CD4-positive, alpha-beta memory T cell (primary cell): ENCODE measurements around the gene PSD2. TPM values are rescaled to one million over a fixed set of nuclear protein-coding genes. Genes with fewer than 3 reads are reported as not detected.

Experiments used
- CTCF ChIA-PET: fragments of 350-600 bp; sonication (Branson Sonifier 250); formaldehyde crosslinking; loops from one replicate; lab custom pipeline; 2021; ENCODE audit warnings: inconsistent platforms; ENCODE audit not compliant: partially characterized antibody; lab: Charles Lee
- POLR2A ChIA-PET: fragments of 350-600 bp; sonication (Branson Sonifier 250); formaldehyde crosslinking; loops from one replicate; lab custom pipeline; 2021; ENCODE audit not compliant: partially characterized antibody; lab: Charles Lee
- DNase-seq, 5 donors: peaks; one replicate each; pipeline versions ENCODE4 v3.0.0 to v3.0.0-alpha.2; 2020 to 2022; ENCODE audit warnings: mixed read lengths in 1 of 5
- H3K27ac ChIP-seq: one replicate; pipeline ENCODE4 v1.7.0; 2013; ENCODE audit warnings: low read depth, low read length
- H3K27me3 ChIP-seq: 2 replicates; pipeline ENCODE4 v1.7.0; 2013; ENCODE audit warnings: mild to moderate bottlenecking, low read length, moderate library complexity; ENCODE audit not compliant: insufficient read depth
- H3K36me3 ChIP-seq: 2 replicates; pipeline ENCODE4 v1.7.0; 2013; ENCODE audit warnings: mild to moderate bottlenecking, low read length, moderate library complexity; ENCODE audit not compliant: insufficient read depth
- H3K4me1 ChIP-seq: 2 replicates; pipeline ENCODE4 v1.7.0; 2013; ENCODE audit warnings: mild to moderate bottlenecking, low read length, moderate library complexity; ENCODE audit not compliant: insufficient read depth
- H3K4me3 ChIP-seq, 2 donors: one replicate each; pipeline ENCODE4 v1.7.0; 2013; ENCODE audit warnings: low read length in 2 of 2, mild to moderate bottlenecking in 1 of 2
- H3K9me3 ChIP-seq, 2 donors: one replicate each; pipeline ENCODE4 v1.7.0; 2013; ENCODE audit warnings: low read length in 2 of 2, control low read depth in 1 of 2; ENCODE audit not compliant: control insufficient read depth in 1 of 2
- H3K27ac Mint-ChIP-seq, 7 donors: one replicate each; pipeline ENCODE4 v1.8.0; 2020 to 2021; ENCODE audit warnings: mixed read lengths in 7 of 7, mild to moderate bottlenecking in 6 of 7, inconsistent platforms in 3 of 7, moderate library complexity in 3 of 7
- H3K27me3 Mint-ChIP-seq, 2 donors: one replicate each; pipeline ENCODE4 v1.8.0; 2020 to 2021; ENCODE audit warnings: mixed read lengths in 2 of 2
- H3K36me3 Mint-ChIP-seq, 2 donors: one replicate each; pipeline ENCODE4 v1.8.0; 2020 to 2021; ENCODE audit warnings: mixed read lengths in 2 of 2, inconsistent platforms in 1 of 2, mild to moderate bottlenecking in 1 of 2
- H3K4me1 Mint-ChIP-seq, 4 donors: one replicate each; pipeline ENCODE4 v1.8.0; 2020 to 2021; ENCODE audit warnings: mixed read lengths in 4 of 4, mild to moderate bottlenecking in 1 of 4
- H3K4me3 Mint-ChIP-seq, 8 donors: one replicate each; pipeline ENCODE4 v1.8.0; 2020 to 2021; ENCODE audit warnings: mixed read lengths in 8 of 8, mild to moderate bottlenecking in 7 of 8, moderate library complexity in 6 of 8, inconsistent platforms in 3 of 8
- H3K9me3 Mint-ChIP-seq, 8 donors: one replicate each; pipeline ENCODE4 v1.8.0; 2020 to 2021; ENCODE audit warnings: mixed read lengths in 8 of 8, mild to moderate bottlenecking in 5 of 8, inconsistent platforms in 3 of 8, moderate library complexity in 1 of 8
- intact Hi-C: fragments of 100-400 bp; cut with micrococcal nuclease; formaldehyde crosslinking; loops from one replicate; pipeline ENCODE4 v1.15.1; 2023
- polyA plus RNA-seq, 2 donors: library from polyadenylated mRNA; unstranded; fragments of 300-500 nt; fragmentation: Illumina TruSeq; gene quantifications; one replicate each; pipeline ENCODE4 v1.2.3, GENCODE V29; 2021
- total RNA-seq, 2 experiments: library from RNA; stranded (reverse); gene quantifications; one replicate each; pipeline ENCODE4 v1.2.3, GENCODE V29; 2021

PSD2 gene
- total and polyA plus RNA-seq, 4 experiments from 2014 or later = not detected

GRCh38 chr5:139797856-139798510, 2.4 kb downstream of the PSD2 start:
- Mint-ChIP-seq H3K9me3 (no peaks in the 10 kb centered on the region), H3K36me3 (no peaks in the 10 kb centered on the region), H3K4me3 (peak overlapping the region in 1 of 8 donors; percentile 47), H3K27ac (no peak overlapping the region), H3K4me1 (peaks cover 3 to 17% (median 9%) of the 10 kb centered on the region in 4 donors), H3K27me3 (peaks cover 49 to 65% of the 10 kb centered on the region in 2 donors)
- CTCF ChIA-PET = interaction anchor here (1.0 to 5.4 kb wide), 5 partner anchors 11 to 171 kb away, joined by 3 to 46 read pairs (median 7); no protein-coding TSS in a partner anchor
- intact Hi-C loops = no loop called here
- H3K27ac ChIP-seq = no peak overlapping the region
- H3K36me3 ChIP-seq = no peaks in the 10 kb centered on the region
- H3K27me3 ChIP-seq = peaks cover 38% of the 10 kb centered on the region
- POLR2A ChIA-PET = no interaction called here
- DNase-seq = no peak
- H3K4me1 ChIP-seq = peaks cover 7% of the 10 kb centered on the region
- no peaks in the 10 kb centered on the region for H3K9me3 ChIP-seq
- no peak overlapping the region for H3K4me3 ChIP-seq

- Mint-ChIP-seq H3K9me3 (no peaks in the 10 kb centered on the region), H3K36me3 (no peaks in the 10 kb centered on the region), H3K4me3 (no peak overlapping the region), H3K27me3 (peaks cover 50 to 65% of the 10 kb centered on the region in 2 donors), H3K27ac (no peak overlapping the region), H3K4me1 (peaks cover 3 to 17% (median 9%) of the 10 kb centered on the region in 4 donors)
- H3K4me1 ChIP-seq = peaks cover 7% of the 10 kb centered on the region
- H3K27ac ChIP-seq = no peak overlapping the region
- POLR2A ChIA-PET = interaction anchor here (0.6 kb wide), 1 partner anchor 472 kb away, joined by 3 read pairs; no protein-coding TSS in a partner anchor
- peaks cover 32% of the 10 kb centered on the region for H3K27me3 ChIP-seq
- intact Hi-C loops = no loop called here
- no peaks in the 10 kb centered on the region for H3K36me3 ChIP-seq
- no peak for DNase-seq
- no peak overlapping the region for H3K4me3 ChIP-seq
- H3K9me3 ChIP-seq = no peaks in the 10 kb centered on the region
- CTCF ChIA-PET = interaction anchor here (1.5 to 5.4 kb wide), 4 partner anchors 11 to 170 kb away, joined by 5 to 46 read pairs (median 8); no protein-coding TSS in a partner anchor
Observed at GRCh38 chr5:139798883-139799282, 3.3 kb downstream of the PSD2 start.

GRCh38 chr5:139799359-139799758, 3.8 kb downstream of the PSD2 start:
- Mint-ChIP-seq H3K9me3 (no peaks in the 10 kb centered on the region), H3K27me3 (peaks cover 49 to 60% of the 10 kb centered on the region in 2 donors), H3K27ac (no peak overlapping the region), H3K4me1 (peaks cover under 1 to 12% (median 7%) of the 10 kb centered on the region in 4 donors), H3K4me3 (no peak overlapping the region), H3K36me3 (no peaks in the 10 kb centered on the region)
- intact Hi-C loops = no loop called here
- Histone ChIP-seq H3K9me3 (no peaks in the 10 kb centered on the region), H3K4me1 (peaks cover 7% of the 10 kb centered on the region), H3K36me3 (no peaks in the 10 kb centered on the region), H3K4me3 (no peak overlapping the region), H3K27me3 (peaks cover 30% of the 10 kb centered on the region), H3K27ac (no peak overlapping the region)
- POLR2A ChIA-PET = interaction anchor here (0.6 kb wide), 1 partner anchor 473 kb away, joined by 3 read pairs; no protein-coding TSS in a partner anchor
- CTCF ChIA-PET = interaction anchor here (1.0 to 5.4 kb wide), 5 partner anchors 12 to 170 kb away, joined by 3 to 46 read pairs (median 7); no protein-coding TSS in a partner anchor
- no peak for DNase-seq

GRCh38 chr5:139803978-139804377, 8.4 kb downstream of the PSD2 start:
- no peak overlapping the region for H3K4me3 ChIP-seq
- ChIA-PET POLR2A (no interaction called here), CTCF (interaction anchor here (0.7 to 2.1 kb wide), 3 partner anchors 13 to 551 kb away, joined by 3 to 8 read pairs (median 5); no protein-coding TSS in a partner anchor)
- H3K4me1 ChIP-seq = no peaks in the 10 kb centered on the region
- Mint-ChIP-seq H3K27me3 (peaks cover 33 to 49% of the 10 kb centered on the region in 2 donors), H3K36me3 (no peaks in the 10 kb centered on the region), H3K4me3 (no peak overlapping the region), H3K9me3 (no peaks in the 10 kb centered on the region), H3K27ac (no peak overlapping the region), H3K4me1 (no peaks in the 10 kb centered on the region)
- no peak overlapping the region for H3K27ac ChIP-seq
- no peaks in the 10 kb centered on the region for H3K9me3 ChIP-seq
- H3K27me3 ChIP-seq = no peaks in the 10 kb centered on the region
- intact Hi-C loops = no loop called here
- H3K36me3 ChIP-seq = no peaks in the 10 kb centered on the region
- DNase-seq = no peak

GRCh38 chr5:139804800-139805397, 9.3 kb downstream of the PSD2 start:
- POLR2A ChIA-PET = no interaction called here
- peaks cover 27 to 41% of the 10 kb centered on the region in 2 donors for H3K27me3 Mint-ChIP-seq

GRCh38 chr5:139805545-139805944, 9.9 kb downstream of the PSD2 start:
- Mint-ChIP-seq H3K36me3 (no peaks in the 10 kb centered on the region), H3K27me3 (peaks cover 23 to 40% of the 10 kb centered on the region in 2 donors), H3K27ac (no peak overlapping the region), H3K4me3 (no peak overlapping the region), H3K4me1 (no peaks in the 10 kb centered on the region), H3K9me3 (no peaks in the 10 kb centered on the region)
- intact Hi-C loops = no loop called here
- DNase-seq = no peak
- Histone ChIP-seq H3K27ac (no peak overlapping the region), H3K9me3 (no peaks in the 10 kb centered on the region), H3K27me3 (no peaks in the 10 kb centered on the region), H3K4me1 (no peaks in the 10 kb centered on the region), H3K4me3 (no peak overlapping the region), H3K36me3 (no peaks in the 10 kb centered on the region)
- ChIA-PET CTCF (interaction anchor here (1.2 to 2.7 kb wide), 2 partner anchors 18 to 348 kb away, joined by 3 to 9 read pairs; no protein-coding TSS in a partner anchor), POLR2A (no interaction called here)

More at GRCh38 chr5:139804800-139805397, 9.3 kb downstream of the PSD2 start:
- H3K4me1 ChIP-seq = no peaks in the 10 kb centered on the region
- CTCF ChIA-PET = interaction anchor here (2.7 kb wide), 1 partner anchor 18 kb away, joined by 9 read pairs; no protein-coding TSS in a partner anchor
- no peak overlapping the region for H3K27ac ChIP-seq
- intact Hi-C loops = no loop called here
- DNase-seq = no peak
- no peaks in the 10 kb centered on the region for H3K9me3 ChIP-seq
- H3K27me3 ChIP-seq = no peaks in the 10 kb centered on the region
- H3K4me3 Mint-ChIP-seq = no peak overlapping the region
- peak overlapping the region in 1 of 7 donors; percentile 26 for H3K27ac Mint-ChIP-seq
- no peaks in the 10 kb centered on the region for H3K4me1 Mint-ChIP-seq
- H3K36me3 ChIP-seq = no peaks in the 10 kb centered on the region
- H3K36me3 Mint-ChIP-seq = no peaks in the 10 kb centered on the region
- H3K9me3 Mint-ChIP-seq = no peaks in the 10 kb centered on the region
- H3K4me3 ChIP-seq = no peak overlapping the region

GRCh38 chr5:139806111-139806510, 10.5 kb downstream of the PSD2 start:
- H3K4me3 Mint-ChIP-seq = no peak overlapping the region
- Histone ChIP-seq H3K4me1 (no peaks in the 10 kb centered on the region), H3K36me3 (no peaks in the 10 kb centered on the region), H3K4me3 (no peak overlapping the region), H3K9me3 (no peaks in the 10 kb centered on the region), H3K27ac (no peak overlapping the region), H3K27me3 (no peaks in the 10 kb centered on the region)
- no peaks in the 10 kb centered on the region for H3K4me1 Mint-ChIP-seq
- no peaks in the 10 kb centered on the region for H3K36me3 Mint-ChIP-seq
- POLR2A ChIA-PET = no interaction called here
- peaks cover 22 to 35% of the 10 kb centered on the region in 2 donors for H3K27me3 Mint-ChIP-seq
- CTCF ChIA-PET = interaction anchor here (1.2 to 2.7 kb wide), 2 partner anchors 19 to 348 kb away, joined by 3 to 9 read pairs; no protein-coding TSS in a partner anchor
- no peak overlapping the region for H3K27ac Mint-ChIP-seq
- no peak for DNase-seq
- no peaks in the 10 kb centered on the region for H3K9me3 Mint-ChIP-seq
- intact Hi-C loops = no loop called here
